ENCODE measurements around the gene NUTM2D.
"Not testable (repeated sequence)": the region's sequence is repeated elsewhere in the genome, so short reads cannot be mapped to it uniquely, and the experiment has no call there.

Gene NUTM2D

DNA sequence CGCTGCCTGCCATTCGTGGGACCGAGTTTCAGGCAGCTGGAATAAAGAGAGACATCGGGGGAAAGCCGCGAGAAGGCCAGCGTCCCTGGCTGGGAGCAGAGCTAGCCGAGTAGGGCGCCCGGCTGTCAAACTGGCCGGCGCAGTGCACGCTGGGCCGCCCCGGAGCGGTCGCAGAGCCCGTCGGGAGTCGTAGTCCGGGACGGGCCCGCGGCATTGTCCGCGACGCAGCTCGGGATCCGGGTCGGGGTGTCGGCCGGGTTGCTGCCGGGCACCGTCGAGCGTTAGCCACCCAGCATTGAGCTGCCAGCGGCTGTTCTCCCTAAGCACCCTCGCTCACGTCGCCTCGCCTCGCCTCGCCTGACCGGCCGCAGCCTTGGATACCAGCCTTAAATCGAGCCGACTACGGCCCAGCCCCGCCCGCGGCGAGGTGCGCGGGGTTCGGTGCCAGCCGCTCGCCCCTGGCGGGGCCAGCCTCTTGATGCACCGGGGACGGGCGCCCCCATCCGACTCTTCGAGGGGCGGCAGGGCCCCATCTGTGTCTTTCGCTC lies 14.8 kb upstream of the NUTM2D start:
- not testable (repeated sequence) for H3K27me3 ChIP-seq (replicated peaks; ENCODE audit: insufficient read depth, low read length); H3K4me2 ChIP-seq (ENCODE audit: low read depth, low read length); H4K20me1 ChIP-seq (ENCODE audit: insufficient read depth, low read length); H3K36me3 ChIP-seq (replicated peaks; ENCODE audit: insufficient read depth, low read length); H3F3A ChIP-seq (ENCODE audit: insufficient read depth, low read length); H3K9me2 ChIP-seq (replicated peaks; ENCODE audit: insufficient read depth, low read length); H3K9ac ChIP-seq (ENCODE audit: low read length); H2AFZ ChIP-seq (ENCODE audit: low read length); H3K4me1 ChIP-seq (ENCODE audit: low read length); H3K79me2 ChIP-seq (ENCODE audit: low read length); H3K9me3 ChIP-seq (replicated peaks; ENCODE audit: insufficient read depth, low read length)
- H3K4me3 ChIP-seq (ENCODE audit: low read length) = peak overlapping the region; percentile 53; the same call in 1 of the 2 replicates
- peak; percentile 81 for DNase-seq
- peak overlapping the region; percentile 43; the same call in 1 of the 2 replicates for H3K27ac ChIP-seq (ENCODE audit: low read length)
- TF ChIP-seq, protein P1, sequence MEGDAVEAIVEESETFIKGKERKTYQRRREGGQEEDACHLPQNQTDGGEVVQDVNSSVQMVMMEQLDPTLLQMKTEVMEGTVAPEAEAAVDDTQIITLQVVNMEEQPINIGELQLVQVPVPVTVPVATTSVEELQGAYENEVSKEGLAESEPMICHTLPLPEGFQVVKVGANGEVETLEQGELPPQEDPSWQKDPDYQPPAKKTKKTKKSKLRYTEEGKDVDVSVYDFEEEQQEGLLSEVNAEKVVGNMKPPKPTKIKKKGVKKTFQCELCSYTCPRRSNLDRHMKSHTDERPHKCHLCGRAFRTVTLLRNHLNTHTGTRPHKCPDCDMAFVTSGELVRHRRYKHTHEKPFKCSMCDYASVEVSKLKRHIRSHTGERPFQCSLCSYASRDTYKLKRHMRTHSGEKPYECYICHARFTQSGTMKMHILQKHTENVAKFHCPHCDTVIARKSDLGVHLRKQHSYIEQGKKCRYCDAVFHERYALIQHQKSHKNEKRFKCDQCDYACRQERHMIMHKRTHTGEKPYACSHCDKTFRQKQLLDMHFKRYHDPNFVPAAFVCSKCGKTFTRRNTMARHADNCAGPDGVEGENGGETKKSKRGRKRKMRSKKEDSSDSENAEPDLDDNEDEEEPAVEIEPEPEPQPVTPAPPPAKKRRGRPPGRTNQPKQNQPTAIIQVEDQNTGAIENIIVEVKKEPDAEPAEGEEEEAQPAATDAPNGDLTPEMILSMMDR (IDR thresholded peaks at IDR 0.05; ENCODE audit: low read length) = peak; percentile 13; the same call in 1 of the 2 replicates

DNA sequence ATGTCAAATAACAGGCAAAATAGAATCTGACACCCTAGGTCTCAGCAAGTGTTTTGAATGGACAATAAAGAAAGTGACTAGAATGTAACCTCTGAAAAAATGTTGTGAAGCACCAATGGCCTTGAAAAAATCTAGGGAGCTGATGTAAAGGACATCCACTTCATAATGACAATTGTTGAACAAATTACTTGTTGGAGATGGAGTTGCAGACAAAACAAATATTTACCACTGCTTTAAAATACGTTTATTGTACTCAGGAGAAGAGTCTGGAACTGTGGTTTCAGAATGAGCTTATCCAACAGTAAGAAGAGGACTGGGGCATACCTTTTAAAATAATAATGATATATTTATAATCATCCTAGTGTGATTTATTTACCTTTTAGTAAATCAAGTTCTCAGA lies 11.8 kb upstream of the NUTM2D start:
- H3K9me3 ChIP-seq (replicated peaks; ENCODE audit: insufficient read depth, low read length); DNase-seq; H3K4me1 ChIP-seq (ENCODE audit: low read length); H3K9me2 ChIP-seq (replicated peaks; ENCODE audit: insufficient read depth, low read length); H3K9ac ChIP-seq (ENCODE audit: low read length); H3K36me3 ChIP-seq (replicated peaks; ENCODE audit: insufficient read depth, low read length); H3K4me2 ChIP-seq (ENCODE audit: low read depth, low read length); H3K27me3 ChIP-seq (replicated peaks; ENCODE audit: insufficient read depth, low read length); H3K79me2 ChIP-seq (ENCODE audit: low read length); H3F3A ChIP-seq (ENCODE audit: insufficient read depth, low read length); H4K20me1 ChIP-seq (ENCODE audit: insufficient read depth, low read length); H3K27ac ChIP-seq (ENCODE audit: low read length); H3K4me3 ChIP-seq (ENCODE audit: low read length); H2AFZ ChIP-seq (ENCODE audit: low read length): not testable (repeated sequence)

DNA sequence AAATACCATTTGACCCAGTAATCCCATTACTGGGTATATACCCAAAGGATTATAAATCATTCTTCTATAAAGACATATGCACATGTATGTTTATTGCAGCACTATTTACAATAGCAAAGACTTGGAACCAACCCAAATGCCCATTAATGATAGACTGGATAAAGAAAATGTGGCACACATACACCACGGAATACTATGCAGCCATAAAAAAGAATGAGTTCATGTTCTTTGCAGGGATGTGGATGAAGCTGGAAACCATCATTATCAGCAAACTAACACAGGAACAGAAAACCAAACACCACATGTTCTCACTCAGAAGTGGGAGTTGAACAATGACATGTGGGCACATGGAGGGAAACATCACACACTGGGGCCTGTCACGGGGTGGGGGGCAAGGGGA lies 7.4 kb upstream of the NUTM2D start:
- not testable (repeated sequence) for DNase-seq; H3K27ac ChIP-seq (ENCODE audit: low read length); H3K9me2 ChIP-seq (replicated peaks; ENCODE audit: insufficient read depth, low read length); H3F3A ChIP-seq (ENCODE audit: insufficient read depth, low read length); H3K36me3 ChIP-seq (replicated peaks; ENCODE audit: insufficient read depth, low read length); H3K4me2 ChIP-seq (ENCODE audit: low read depth, low read length); H3K9ac ChIP-seq (ENCODE audit: low read length); H3K9me3 ChIP-seq (replicated peaks; ENCODE audit: insufficient read depth, low read length); H3K79me2 ChIP-seq (ENCODE audit: low read length); H2AFZ ChIP-seq (ENCODE audit: low read length); H4K20me1 ChIP-seq (ENCODE audit: insufficient read depth, low read length); H3K27me3 ChIP-seq (replicated peaks; ENCODE audit: insufficient read depth, low read length); H3K4me1 ChIP-seq (ENCODE audit: low read length); H3K4me3 ChIP-seq (ENCODE audit: low read length)

DNA sequence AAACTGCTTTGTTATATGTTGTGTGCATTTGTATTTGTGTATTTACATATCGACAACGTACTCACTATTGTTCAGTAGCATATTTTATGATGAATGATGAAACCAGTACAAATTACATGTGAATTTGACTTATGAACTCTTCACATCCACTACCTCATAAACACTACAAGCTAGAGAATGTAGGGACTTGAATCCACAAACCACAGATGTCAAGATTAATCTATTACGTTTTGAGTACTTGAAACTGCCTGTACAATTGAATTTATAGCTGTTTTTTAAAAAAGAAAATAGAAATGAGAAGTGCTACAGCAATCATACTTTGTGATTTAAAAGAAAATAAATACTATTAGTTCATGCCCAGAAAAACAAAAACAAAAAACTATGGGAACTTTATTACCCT lies 4.7 kb upstream of the NUTM2D start:
- not testable (repeated sequence) for H3K9me2 ChIP-seq (replicated peaks; ENCODE audit: insufficient read depth, low read length); H3K27me3 ChIP-seq (replicated peaks; ENCODE audit: insufficient read depth, low read length); H2AFZ ChIP-seq (ENCODE audit: low read length); H3K79me2 ChIP-seq (ENCODE audit: low read length); H4K20me1 ChIP-seq (ENCODE audit: insufficient read depth, low read length); H3K4me2 ChIP-seq (ENCODE audit: low read depth, low read length); H3F3A ChIP-seq (ENCODE audit: insufficient read depth, low read length); H3K27ac ChIP-seq (ENCODE audit: low read length); H3K36me3 ChIP-seq (replicated peaks; ENCODE audit: insufficient read depth, low read length); H3K4me3 ChIP-seq (ENCODE audit: low read length); H3K4me1 ChIP-seq (ENCODE audit: low read length); H3K9me3 ChIP-seq (replicated peaks; ENCODE audit: insufficient read depth, low read length); H3K9ac ChIP-seq (ENCODE audit: low read length); DNase-seq

DNA sequence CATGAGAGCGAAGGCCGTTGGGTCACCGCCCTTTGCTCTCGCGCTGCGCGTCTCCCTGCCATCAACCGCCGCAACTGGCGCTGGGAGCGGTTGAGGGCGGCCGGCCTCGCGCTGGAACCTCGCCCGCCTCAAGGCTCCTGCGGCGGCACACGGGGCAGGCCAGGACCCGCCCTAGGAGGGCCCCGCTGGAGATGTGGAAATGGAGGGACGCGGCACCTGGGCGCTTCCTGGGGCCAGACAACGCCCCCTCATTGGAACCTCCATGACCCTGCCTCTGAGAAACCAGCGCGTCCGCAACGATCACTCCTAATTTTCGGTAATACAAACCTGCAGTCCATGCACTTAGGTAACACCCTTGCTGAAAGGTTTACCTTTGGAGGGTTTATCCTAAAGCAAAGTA lies 2.4 kb upstream of the NUTM2D start:
- not testable (repeated sequence) for H3K4me2 ChIP-seq (ENCODE audit: low read depth, low read length); H3K4me3 ChIP-seq (ENCODE audit: low read length); H3K79me2 ChIP-seq (ENCODE audit: low read length); H3K9me2 ChIP-seq (replicated peaks; ENCODE audit: insufficient read depth, low read length); H3K4me1 ChIP-seq (ENCODE audit: low read length); H3K9ac ChIP-seq (ENCODE audit: low read length); H3K36me3 ChIP-seq (replicated peaks; ENCODE audit: insufficient read depth, low read length); H3K27me3 ChIP-seq (replicated peaks; ENCODE audit: insufficient read depth, low read length); H3K9me3 ChIP-seq (replicated peaks; ENCODE audit: insufficient read depth, low read length); H4K20me1 ChIP-seq (ENCODE audit: insufficient read depth, low read length); DNase-seq; H3F3A ChIP-seq (ENCODE audit: insufficient read depth, low read length); H3K27ac ChIP-seq (ENCODE audit: low read length); H2AFZ ChIP-seq (ENCODE audit: low read length)

DNA sequence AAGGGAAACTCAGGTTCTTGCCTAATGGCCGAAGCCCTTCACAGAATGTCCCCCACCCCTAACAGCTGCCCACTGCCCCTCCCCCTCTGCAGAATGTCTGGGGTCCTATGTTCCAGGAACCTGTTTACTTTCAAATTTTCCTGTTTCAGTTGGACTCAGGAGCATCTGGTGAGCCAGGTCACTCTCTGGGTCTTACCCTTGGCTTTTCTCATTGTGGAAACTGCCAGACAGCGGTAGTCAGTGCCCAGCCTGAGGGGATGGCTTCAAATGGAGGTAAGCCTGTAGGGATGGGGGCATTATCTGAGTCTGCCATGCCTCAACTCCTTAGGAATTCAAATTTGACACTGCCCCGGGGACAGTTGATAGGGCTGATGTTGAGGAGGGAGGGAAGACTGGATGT lies 615 bp downstream of the NUTM2D start:
- H3K9me3 ChIP-seq (replicated peaks; ENCODE audit: insufficient read depth, low read length) = not testable (repeated sequence)

DNA sequence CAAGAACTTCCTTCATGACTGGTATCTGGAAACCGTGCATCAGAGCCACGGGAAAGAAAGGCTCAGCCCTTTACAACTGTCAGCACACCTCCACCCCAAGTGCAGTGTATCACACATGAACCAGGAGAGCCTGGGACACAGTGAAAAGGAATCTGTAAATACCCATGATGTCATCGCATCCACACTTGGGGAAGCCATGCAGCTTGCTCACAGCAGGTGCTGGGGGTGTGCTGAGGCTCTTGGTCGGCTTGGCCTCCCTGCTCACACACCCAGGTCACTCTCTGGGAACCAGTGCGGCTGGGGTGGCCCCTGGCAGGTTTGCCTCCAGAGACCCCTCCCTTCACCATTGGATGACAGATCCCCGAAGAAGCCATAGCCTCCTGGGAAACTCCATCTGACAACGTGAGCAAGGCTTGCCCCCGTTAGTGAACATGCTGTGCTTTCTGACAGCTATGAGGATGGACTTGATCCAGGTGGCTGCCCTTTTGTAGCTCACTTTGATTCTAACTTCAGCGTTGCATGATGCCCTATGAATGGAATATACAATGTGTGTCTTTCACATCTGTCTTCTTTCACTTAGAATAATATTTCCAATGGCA lies 12.1 kb downstream of the NUTM2D start:
- not testable (repeated sequence) for H3K4me3 ChIP-seq (ENCODE audit: low read length); H2AFZ ChIP-seq (ENCODE audit: low read length); H4K20me1 ChIP-seq (ENCODE audit: insufficient read depth, low read length); H3K4me2 ChIP-seq (ENCODE audit: low read depth, low read length); H3K27ac ChIP-seq (ENCODE audit: low read length); H3K36me3 ChIP-seq (replicated peaks; ENCODE audit: insufficient read depth, low read length); H3K79me2 ChIP-seq (ENCODE audit: low read length); H3K9ac ChIP-seq (ENCODE audit: low read length); H3K4me1 ChIP-seq (ENCODE audit: low read length); H3K27me3 ChIP-seq (replicated peaks; ENCODE audit: insufficient read depth, low read length); H3F3A ChIP-seq (ENCODE audit: insufficient read depth, low read length); H3K9me2 ChIP-seq (replicated peaks; ENCODE audit: insufficient read depth, low read length); H3K9me3 ChIP-seq (replicated peaks; ENCODE audit: insufficient read depth, low read length); DNase-seq

More for the DNA sequence above, 615 bp downstream of the NUTM2D start:
- H3F3A ChIP-seq (ENCODE audit: insufficient read depth, low read length); H3K79me2 ChIP-seq (ENCODE audit: low read length); H3K9ac ChIP-seq (ENCODE audit: low read length); H3K4me2 ChIP-seq (ENCODE audit: low read depth, low read length); H3K4me1 ChIP-seq (ENCODE audit: low read length); H3K9me2 ChIP-seq (replicated peaks; ENCODE audit: insufficient read depth, low read length); DNase-seq; H4K20me1 ChIP-seq (ENCODE audit: insufficient read depth, low read length); H3K4me3 ChIP-seq (ENCODE audit: low read length); H3K27me3 ChIP-seq (replicated peaks; ENCODE audit: insufficient read depth, low read length); H3K36me3 ChIP-seq (replicated peaks; ENCODE audit: insufficient read depth, low read length); H2AFZ ChIP-seq (ENCODE audit: low read length); H3K27ac ChIP-seq (ENCODE audit: low read length): not testable (repeated sequence)
